Measurements from ENCODE around the gene SLC4A3.
A peak's percentile ranks its signal among the peaks of the same experiment; 100 is the strongest.

The SLC4A3 gene

DNA sequence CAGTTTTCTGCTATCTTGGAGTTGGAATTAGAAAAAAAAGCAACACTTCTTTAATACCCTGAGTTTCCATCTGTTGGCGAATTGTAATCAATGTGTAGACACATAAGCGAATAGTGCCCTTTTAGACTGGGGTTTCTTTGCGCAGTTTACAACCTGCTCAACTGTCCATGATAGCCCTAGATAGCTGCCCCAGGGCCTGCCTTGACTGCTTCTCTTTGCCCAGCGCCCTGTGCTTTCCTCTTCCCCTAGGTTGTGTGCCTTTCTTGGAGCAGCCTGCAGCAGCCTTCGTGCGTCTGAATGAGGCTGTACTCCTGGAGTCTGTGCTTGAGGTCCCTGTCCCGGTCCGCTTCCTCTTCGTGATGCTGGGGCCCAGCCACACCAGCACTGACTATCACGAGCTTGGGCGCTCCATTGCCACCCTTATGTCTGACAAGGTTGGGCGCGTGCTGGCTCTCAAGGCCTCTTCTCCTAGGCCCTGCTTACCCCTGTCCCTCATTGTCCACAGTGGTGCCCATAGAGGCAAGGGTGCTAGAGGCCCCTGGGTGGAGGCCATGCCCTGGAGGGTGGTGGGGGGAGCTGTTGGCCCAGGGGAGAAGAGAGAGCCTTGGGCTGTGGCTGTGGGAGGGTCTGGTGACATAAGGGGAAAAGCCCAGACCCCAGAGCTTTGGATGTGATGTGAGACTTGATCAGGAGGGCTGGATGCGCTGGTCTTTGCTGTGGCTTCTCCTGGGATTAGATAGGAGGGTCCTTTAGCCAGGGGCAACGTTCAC lies 6.9 kb downstream of the SLC4A3 start:
- no peak for DNase-seq

- DNase-seq, result no peak
These were observed 7.7 kb downstream of the SLC4A3 start for GRCh38 chr2:219634951-219635751.

DNA sequence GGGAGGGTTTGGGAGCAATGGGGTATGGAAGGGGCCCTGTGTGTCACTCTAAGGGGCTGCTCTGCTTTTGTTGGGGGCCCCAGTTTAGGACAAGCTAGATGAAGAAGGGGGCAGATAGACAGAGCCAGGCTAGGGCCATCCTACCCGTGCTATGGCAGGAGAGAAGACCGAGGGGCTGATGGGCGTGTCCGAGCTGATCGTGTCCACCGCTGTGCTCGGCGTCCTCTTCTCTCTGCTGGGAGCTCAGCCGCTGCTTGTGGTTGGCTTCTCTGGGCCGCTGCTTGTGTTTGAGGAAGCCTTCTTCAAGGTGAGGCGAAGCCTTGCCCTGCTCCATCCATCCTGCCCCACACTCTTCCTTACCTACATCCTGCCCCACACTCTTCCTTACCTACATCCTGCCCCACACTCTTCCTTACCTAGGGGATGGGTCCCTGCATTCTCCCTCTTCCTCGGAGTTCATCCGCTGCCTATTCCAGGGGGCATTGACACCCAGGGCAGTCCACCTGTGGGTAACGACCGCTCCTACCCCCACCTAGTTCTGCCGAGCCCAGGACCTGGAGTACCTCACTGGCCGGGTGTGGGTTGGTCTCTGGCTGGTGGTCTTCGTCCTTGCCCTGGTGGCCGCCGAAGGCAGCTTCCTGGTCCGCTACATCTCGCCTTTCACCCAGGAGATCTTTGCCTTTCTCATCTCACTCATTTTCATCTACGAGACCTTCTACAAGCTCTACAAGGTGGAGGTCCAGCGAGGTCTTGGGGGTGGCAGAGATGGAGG lies 8.9 kb downstream of the SLC4A3 start:
- DNase-seq, result no peak

GRCh38 chr2:219636941-219637841 lies 9.8 kb downstream of the SLC4A3 start:
- no peak for DNase-seq

DNA sequence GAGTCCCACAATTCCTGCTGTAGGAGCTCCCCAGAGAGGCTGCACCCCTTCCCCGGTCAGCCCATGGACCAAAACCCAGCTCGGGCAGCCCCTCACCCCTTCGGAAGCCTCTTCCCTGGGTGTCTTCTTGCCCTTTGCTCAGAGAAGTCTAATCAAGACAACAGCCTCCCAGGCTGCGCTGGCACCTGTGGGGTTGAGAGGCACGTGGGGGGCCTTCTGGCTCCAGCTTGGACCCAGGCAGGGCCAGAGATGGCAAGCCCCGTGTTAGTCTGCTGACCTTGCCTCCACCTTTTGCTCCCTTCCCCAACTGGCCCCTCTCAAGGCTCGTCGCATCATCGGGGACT lies 10.4 kb downstream of the SLC4A3 start:
- no peak for DNase-seq

GRCh38 chr2:219638217-219638947 lies 11.0 kb downstream of the SLC4A3 start:
- no peak for DNase-seq

DNA sequence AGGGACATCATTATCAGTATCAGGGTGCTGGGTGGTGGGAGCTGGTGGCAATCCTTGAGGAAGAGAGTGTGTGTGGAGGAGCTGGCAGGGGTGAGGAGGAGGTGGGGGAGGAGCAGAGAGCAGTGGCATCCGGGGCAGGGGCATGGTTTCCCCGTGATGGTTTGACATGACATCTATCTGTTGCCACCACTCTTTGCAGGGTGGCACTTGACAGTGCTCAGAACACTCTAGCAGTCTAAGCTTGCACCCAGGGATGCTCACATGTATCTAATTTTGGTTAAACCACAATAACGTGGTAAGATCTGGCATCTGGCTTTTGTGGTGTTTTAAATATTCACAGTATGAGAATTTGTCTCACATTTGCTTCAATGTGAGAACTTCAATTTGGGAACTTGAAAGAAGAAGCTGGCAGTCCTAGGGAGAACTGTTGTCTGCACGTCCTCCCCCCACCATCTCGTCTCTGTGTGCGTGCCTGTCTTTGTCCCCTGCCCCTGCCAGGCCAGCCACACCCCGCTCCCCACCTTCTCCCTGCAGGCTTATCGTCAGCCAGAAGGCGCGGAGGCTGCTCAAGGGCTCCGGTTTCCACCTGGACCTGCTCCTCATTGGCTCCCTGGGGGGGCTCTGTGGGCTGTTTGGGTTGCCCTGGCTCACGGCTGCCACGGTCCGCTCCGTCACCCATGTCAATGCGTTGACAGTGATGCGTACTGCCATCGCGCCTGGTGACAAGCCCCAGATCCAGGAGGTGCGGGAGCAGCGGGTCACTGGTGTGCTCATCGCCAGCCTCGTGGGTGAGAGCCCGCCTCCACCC lies 11.7 kb downstream of the SLC4A3 start:
- DNase-seq, result no peak

- no peak for DNase-seq
These were observed 14.1 kb downstream of the SLC4A3 start for GRCh38 chr2:219641390-219642068.

DNA sequence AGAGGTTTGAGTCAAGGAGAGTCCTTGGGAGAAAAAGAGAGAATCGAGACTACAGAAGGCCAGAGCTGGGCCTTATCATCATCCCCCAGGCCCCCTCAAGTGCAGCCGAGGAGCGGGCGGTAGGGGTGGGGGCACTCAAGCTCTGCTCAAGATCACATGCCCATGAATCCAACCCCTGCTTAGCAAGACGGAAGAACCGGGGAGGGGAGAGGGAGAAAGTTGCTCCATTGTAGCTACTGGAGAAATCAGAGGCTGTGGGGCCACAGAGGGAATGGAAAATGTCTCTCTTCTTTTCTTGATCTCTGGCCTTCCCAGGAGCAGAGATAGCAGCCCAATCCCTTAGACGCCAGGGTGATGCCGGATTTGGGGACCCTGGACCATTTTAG lies 14.6 kb downstream of the SLC4A3 start:
- DNase-seq, result no peak

DNA sequence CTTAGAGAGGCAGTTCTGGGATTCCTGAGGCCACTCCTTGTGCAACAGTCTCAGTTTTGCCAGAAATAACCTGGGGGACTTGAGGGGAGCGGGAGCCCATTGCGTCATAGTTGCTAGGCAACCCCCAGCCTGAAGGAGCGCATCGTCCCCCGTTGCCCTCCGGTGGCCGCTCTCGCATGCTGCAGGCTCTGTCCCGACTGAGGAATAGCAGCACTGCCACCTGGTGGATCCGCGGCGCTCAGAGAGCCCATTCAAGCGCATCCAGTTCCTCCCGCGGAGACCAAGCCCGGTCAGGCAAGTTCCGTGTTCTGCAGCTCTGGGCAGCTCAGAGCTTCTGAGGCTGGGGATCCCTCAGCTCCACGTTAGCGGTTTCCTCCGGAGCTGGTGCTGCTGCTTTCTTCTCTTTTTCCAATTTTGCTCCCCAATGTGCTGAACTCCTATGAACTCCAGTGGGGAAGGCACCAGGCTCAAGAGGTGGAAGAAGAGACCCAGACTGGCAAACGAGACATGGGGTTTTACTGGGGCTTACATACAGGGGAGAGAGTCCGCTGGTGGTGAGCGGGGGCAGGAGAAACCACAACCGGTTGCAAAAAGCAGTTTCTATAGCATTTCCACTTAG lies 15.1 kb downstream of the SLC4A3 start:
- DNase-seq, result peak; percentile 97

DNA sequence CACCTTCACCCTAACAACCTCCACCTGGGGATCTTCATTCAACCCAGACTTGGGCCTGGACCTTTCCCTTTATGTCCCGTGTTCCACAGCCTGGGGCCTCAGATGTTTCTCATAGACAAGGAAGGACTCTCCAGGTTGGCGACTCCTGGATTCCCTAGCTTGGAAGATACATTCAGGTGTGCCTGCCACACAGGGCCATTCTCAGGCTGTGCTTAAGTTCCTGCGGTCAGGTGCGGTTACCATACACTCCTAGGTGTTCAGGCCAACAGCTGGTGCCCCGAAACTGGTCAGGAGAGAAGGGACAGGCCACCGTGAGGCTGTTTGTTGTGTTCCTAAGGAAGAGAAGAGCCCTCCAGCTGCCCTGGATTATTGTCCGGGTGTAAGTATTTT lies 15.6 kb downstream of the SLC4A3 start:
- DNase-seq, result no peak

GRCh38 chr2:219643788-219644398 lies 16.5 kb downstream of the SLC4A3 start:
- DNase-seq, result no peak

DNA sequence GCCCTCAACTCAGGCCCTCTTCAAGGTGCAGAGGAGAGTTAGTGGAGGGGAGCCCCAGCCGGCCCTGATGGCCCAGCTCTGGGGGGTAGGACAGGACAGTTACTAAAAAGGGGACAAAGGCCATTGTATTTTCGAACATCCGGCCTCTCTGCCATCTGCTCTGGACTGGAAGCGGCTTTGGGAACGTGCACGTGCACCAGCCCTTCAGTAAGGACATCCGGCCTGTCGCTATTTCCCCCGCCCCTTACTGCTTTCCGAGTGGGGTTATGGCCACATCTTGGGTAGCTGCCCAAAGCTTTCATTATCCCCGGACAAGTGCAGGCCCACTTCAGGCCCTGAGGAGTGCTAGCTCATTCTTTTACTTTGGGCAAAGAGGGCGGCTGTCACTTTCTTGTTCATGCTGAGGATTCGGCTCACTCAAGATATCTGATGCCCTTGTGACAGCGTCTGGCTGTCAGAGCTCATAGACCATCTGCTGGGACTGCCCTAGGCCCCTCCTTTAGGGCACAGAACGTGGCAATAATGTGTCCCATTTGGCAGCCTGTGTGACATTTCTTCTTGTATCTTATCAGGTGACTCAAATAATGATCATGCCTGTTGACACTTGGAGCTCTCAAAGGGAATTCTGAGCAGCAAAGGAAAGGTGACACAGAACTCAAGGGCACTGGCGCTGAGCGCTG lies 17.5 kb downstream of the SLC4A3 start:
- DNase-seq, result no peak

GRCh38 chr2:219645631-219646527 lies 18.4 kb downstream of the SLC4A3 start:
- DNase-seq, result no peak

- no peak for DNase-seq
These were observed 20.7 kb downstream of the SLC4A3 start for GRCh38 chr2:219648176-219648575.

- no peak for DNase-seq
These were observed 21.5 kb downstream of the SLC4A3 start for GRCh38 chr2:219648963-219649362.

DNA sequence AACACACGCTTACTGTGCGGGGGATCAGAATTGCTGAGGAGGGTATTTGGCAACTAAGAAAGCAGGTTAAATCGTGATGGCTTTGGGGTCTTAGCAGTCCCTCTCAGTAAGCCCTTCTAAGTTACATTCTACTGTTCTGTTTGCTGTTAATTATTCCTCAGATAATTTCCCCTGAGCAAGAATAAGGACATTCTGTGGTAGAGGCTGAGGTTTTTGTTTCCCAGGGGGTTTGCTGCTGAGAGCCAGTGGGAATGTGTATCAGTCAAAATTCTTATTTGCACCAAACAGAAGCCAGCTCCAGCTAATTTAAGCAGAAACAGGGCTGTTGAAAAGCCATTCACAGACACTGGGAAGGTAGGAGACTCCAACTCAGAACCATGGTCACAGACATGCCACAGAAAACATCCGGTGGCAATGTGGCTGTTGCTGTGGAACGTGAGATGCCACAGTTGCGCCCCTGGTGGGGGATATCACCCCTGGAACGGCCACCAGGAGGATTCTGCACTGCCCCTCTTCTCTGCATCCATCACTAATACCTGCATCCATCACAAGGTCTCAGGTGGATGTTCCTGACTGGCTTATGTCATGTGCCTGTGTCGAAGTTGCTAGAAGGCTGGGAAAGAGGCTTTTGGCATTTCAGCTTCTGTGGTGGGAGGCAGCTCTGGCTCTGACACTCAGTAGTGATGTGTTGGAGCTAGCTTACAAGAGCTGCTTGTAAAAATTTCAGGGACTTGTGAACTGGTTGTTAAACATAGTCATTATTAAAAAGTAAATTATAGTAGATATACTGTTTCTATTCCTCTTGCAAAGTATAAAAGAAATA lies 23.2 kb downstream of the SLC4A3 start:
- no peak for DNase-seq
